Thyroid gland (tissue), 4 donors: ENCODE data around the gene PIK3CD. TPM values are rescaled to one million over a fixed set of nuclear protein-coding genes. Genes with fewer than 3 reads are reported as not detected.

ENCODE experiments used
- DNase-seq, 2 donors: peaks; one replicate each; pipeline ENCODE4 v3.0.0-alpha.2; 2019
- H3K27ac ChIP-seq, 3 donors: fragments of 200-600 bp; sonication (generic); 1 replicate in 2 of 3; 2 replicates in 1 of 3; pipeline ENCODE4 v1.5.1; 2016 to 2019; ENCODE audit warnings: mild to moderate bottlenecking in 1 of 3, moderate library complexity in 1 of 3
- H3K27me3 ChIP-seq: fragments of 200-600 bp; sonication (generic); one replicate; pipeline ENCODE4 v1.5.1; 2019
- H3K36me3 ChIP-seq, 2 donors: fragments of 200-600 bp; sonication (generic); one replicate each; pipeline ENCODE4 v1.5.1; 2016 to 2019
- H3K4me1 ChIP-seq, 2 donors: fragments of 200-600 bp; sonication (generic); one replicate each; pipeline ENCODE4 v1.5.1; 2017 to 2019
- H3K4me3 ChIP-seq, 3 donors: fragments of 200-600 bp; sonication (generic); replicated peaks in 1 of 3; 1 replicate in 2 of 3; 2 replicates in 1 of 3; pipeline ENCODE4 v1.5.1; 2016; ENCODE audit warnings: mild to moderate bottlenecking in 1 of 3
- H3K9me3 ChIP-seq: fragments of 200-600 bp; sonication (generic); one replicate; pipeline ENCODE4 v1.5.1; 2017
- CTCF ChIP-seq, 6 experiments: fragments of 200-600 bp in 3 of 6; fragments of 450-650 bp in 3 of 6; sonication (generic) in 3 of 6; IDR thresholded peaks; one replicate each; pipeline ENCODE4 v1.5.1; 2016 to 2019; ENCODE audit warnings: antibody characterized with exemption in 6 of 6, mild to moderate bottlenecking in 2 of 6, inconsistent platforms in 1 of 6, moderate library complexity in 1 of 6
- POLR2A ChIP-seq, 2 donors: fragments of 450-650 bp; IDR thresholded peaks; one replicate each; pipeline ENCODE4 v1.6.1; 2017; ENCODE audit warnings: antibody characterized with exemption in 2 of 2, mild to moderate bottlenecking in 2 of 2, moderate library complexity in 1 of 2
- WGBS, 2 donors: methylation state at CpG; one replicate each; pipeline ENCODE4 v1.1.5; 2017; 5-methylcytosine and 5-hydroxymethylcytosine counted together
- intact Hi-C: fragments of 100-400 bp; cut with DNase I; formaldehyde crosslinking; loops from one replicate; pipeline ENCODE4 v1.15.1; 2023
- total RNA-seq, 4 donors: library from RNA; depleted of rRNA; stranded (reverse); fragments of >200 nt; gene quantifications; one replicate each; pipeline ENCODE4 v1.2.3, GENCODE V29; 2016

PIK3CD gene
- 1 to 10 TPM; 5.9 to 9.5 (median 7.7) TPM for total RNA-seq

DNA sequence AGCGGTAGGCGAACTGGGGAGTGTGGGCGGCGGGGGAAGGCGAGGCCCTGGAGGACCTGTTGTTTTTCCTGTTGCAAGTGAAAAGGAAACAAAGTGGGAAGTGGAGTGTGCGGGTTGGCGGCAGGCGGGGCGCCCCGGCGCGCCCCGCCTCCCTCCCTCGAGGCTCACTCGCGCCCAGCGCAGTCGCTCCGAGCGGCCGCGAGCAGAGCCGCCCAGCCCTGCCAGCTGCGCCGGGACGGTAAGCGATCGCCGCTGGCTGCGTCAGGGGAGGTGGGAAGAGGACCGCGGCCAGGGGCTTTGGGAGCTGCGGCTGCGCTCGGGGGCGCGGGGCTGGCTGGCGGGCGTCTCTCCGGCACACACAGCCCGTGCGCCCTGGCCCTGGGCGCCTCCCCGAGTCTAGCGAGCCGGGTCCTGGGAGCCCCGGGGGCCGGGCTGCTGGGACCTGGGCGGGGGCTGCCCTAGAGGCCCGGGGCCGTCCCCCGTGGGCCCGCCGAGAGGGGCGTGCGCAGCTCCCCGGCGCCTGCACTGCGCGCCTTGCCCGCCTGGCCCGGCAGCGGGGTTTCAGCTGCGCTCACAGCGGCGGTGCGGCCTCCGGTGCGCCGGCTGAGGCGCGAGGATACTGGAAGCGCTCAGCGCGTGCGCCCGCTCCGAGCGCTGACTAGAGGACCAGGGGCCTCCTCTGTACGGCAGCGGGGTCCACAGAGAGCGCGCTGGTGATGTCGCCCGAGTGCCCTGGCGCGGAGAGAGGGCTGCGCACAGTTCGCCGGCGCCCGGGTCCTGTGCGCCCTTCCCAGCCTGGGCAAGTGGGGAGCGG lies at the start of gene PIK3CD:
Gene PIK3CD (plus strand): TSS at position 167 of the 814 bp plus-strand sequence. CDS start 58,725 bp downstream, outside the sequence.
- peak within 1 kb of the TSS in 2 of 3 donors; percentile 9 to 38 for H3K4me3 ChIP-seq
- H3K4me1 ChIP-seq = peaks cover 4 to 16% of the 10 kb centered on the region in 2 donors
- H3K27ac ChIP-seq = no peak within 1 kb of the TSS
- H3K9me3 ChIP-seq = no peaks in the 10 kb centered on the region
- 0 to 1% methylated on average over 31 to 33 of the region's 94 CpGs for WGBS, 2 donors
- TF ChIP-seq POLR2A (IDR thresholded peaks at IDR 0.05) (no peak), CTCF (IDR thresholded peaks at IDR 0.05) (no peak)
- intact Hi-C loops = no loop called here
- DNase-seq = peak in 1 of 2 donors; percentile 35
- H3K36me3 ChIP-seq = no peaks in the 10 kb centered on the region
- no peaks in the 10 kb centered on the region for H3K27me3 ChIP-seq

GRCh38 chr1:9601942-9602793 lies 49.4 kb upstream of the PIK3CD start:
- TF ChIP-seq POLR2A (IDR thresholded peaks at IDR 0.05) = no peak
- no peak for TF ChIP-seq CTCF (IDR thresholded peaks at IDR 0.05)
- 92 to 95% methylated on average over 12 of the region's 26 CpGs for WGBS, 2 donors
- no peaks in the 10 kb centered on the region for H3K9me3 ChIP-seq
- H3K36me3 ChIP-seq = peaks cover 21 to 37% of the 10 kb centered on the region in 2 donors
- no peak overlapping the region for H3K27ac ChIP-seq
- no peak overlapping the region for H3K4me3 ChIP-seq
- H3K27me3 ChIP-seq = no peaks in the 10 kb centered on the region
- intact Hi-C loops = no loop called here
- no peaks in the 10 kb centered on the region for H3K4me1 ChIP-seq
- DNase-seq = no peak

DNA sequence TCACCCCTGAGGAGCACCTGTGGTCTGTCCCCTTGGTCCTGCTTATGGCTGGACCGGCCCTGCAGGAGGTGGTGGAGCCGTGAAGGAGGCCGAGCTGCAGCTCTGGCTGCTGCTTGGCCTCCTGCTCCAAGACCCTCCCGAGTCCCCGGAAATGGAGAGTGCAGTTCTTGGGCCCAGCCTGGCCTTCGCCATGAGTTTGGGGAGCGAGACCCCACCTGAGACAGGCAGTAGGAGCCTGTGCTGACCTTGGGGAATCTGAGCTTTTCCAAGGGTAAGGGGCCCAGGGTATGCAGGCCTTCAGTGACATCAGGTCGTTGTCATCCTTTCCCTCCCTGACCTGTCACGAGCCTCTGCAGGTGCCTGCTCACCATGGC lies 48.8 kb upstream of the PIK3CD start:
- Histone ChIP-seq H3K4me1 (no peaks in the 10 kb centered on the region), H3K27ac (no peak overlapping the region), H3K27me3 (no peaks in the 10 kb centered on the region), H3K36me3 (peaks cover 21 to 37% of the 10 kb centered on the region in 2 donors), H3K9me3 (no peaks in the 10 kb centered on the region), H3K4me3 (no peak overlapping the region)
- intact Hi-C loops = no loop called here
- DNase-seq = no peak
- no peak for TF ChIP-seq CTCF (IDR thresholded peaks at IDR 0.05)
- TF ChIP-seq POLR2A (IDR thresholded peaks at IDR 0.05) = no peak
- 92 to 94% methylated on average over 2 to 4 of the region's 9 CpGs for WGBS, 2 donors

DNA sequence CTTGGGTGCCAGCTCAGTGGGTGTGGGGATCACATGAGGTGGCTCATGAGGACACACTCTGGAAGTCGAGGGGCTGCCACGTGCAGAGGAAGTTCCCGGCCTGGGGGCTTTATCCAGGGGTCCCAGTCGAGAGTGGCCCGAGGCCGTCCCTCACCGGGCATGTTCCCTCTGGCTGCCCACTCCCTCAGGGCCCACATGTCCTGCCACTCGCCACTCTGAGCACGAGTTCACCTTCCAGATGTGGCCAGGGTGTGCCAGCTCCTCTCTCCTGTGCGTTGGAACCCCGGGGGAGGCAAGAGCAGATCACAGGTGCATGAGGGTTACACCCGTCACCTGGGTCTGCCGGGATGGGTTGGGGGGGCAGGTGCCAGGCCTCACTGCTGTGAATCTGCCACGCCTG lies 48.2 kb upstream of the PIK3CD start:
- 86 to 98% methylated on average over 5 to 9 of the region's 14 CpGs for WGBS, 2 donors
- H3K9me3 ChIP-seq = no peaks in the 10 kb centered on the region
- peaks cover 21 to 37% of the 10 kb centered on the region in 2 donors for H3K36me3 ChIP-seq

More for the DNA sequence above, 48.2 kb upstream of the PIK3CD start:
- H3K27ac ChIP-seq = no peak overlapping the region
- no peak for DNase-seq
- intact Hi-C loops = no loop called here
- H3K4me3 ChIP-seq = no peak overlapping the region
- no peaks in the 10 kb centered on the region for H3K27me3 ChIP-seq
- TF ChIP-seq CTCF (IDR thresholded peaks at IDR 0.05) (no peak), POLR2A (IDR thresholded peaks at IDR 0.05) (no peak)
- H3K4me1 ChIP-seq = no peaks in the 10 kb centered on the region
